ENCODE results near the gene EIF2D. TPM values are rescaled to one million over a fixed set of nuclear protein-coding genes. Genes with fewer than 3 reads are reported as not detected.

Gene EIF2D
- total and polyA plus RNA-seq, 2 of the 13 experiments (the other 11 are each of a cell fraction or from before 2014, with no cell fraction given): 45.1 to 64.9 TPM

- FAIRE-seq: no peak
- Histone ChIP-seq H3K27ac (ENCODE audit: extremely low read length, insufficient read depth, low read length) (no peak overlapping the region), H3K9me3 (ENCODE audit: low read length) (no peaks in the 10 kb centered on the region), H2AFZ (ENCODE audit: low read length) (no peak overlapping the region), H3K9ac (ENCODE audit: insufficient read depth, low read depth, low read length) (no peak overlapping the region), H3K27me3 (ENCODE audit: control insufficient read depth in 1 of 2, insufficient read depth in 2 of 2, low read length in 2 of 2) (no peaks in the 10 kb centered on the region), H3K36me3 (replicated peaks in 1 of 2; ENCODE audit: control insufficient read depth in 1 of 2, insufficient read depth in 2 of 2, low read length in 2 of 2) (no peaks in the 10 kb centered on the region), H3K4me2 (ENCODE audit: low read depth, low read length) (no peak overlapping the region), H3K79me2 (ENCODE audit: insufficient read depth, low read length) (no peaks in the 10 kb centered on the region), H3K4me3 (replicated peaks in 1 of 3; ENCODE audit: insufficient read depth in 1 of 3, low read depth in 2 of 3, low read length in 3 of 3) (no peak overlapping the region), H4K20me1 (ENCODE audit: insufficient read depth, low read length) (no peaks in the 10 kb centered on the region), H3K4me1 (ENCODE audit: insufficient read depth, low read length) (no peaks in the 10 kb centered on the region)
- in situ Hi-C loops (cut with HindIII; ENCODE audit: extremely low pct_ligation_motif_present, low pct_unique_long_range_greater_than_20kb): no loop called here
- POLR2A ChIA-PET: no interaction called here
- no peak for ATAC-seq
- CTCF ChIA-PET (ENCODE audit: low intra/inter-chr PET ratio, low total read pairs): no interaction called here
- intact Hi-C loops (cut with micrococcal nuclease; ENCODE audit: unreplicated experiment): no loop called here
- WGBS (ENCODE audit: low lambda C conversion rate): 62% methylated on average over 3 of the region's 3 CpGs
- no TSS peak for BruUV-seq (replicated peaks)
- no peak for DNase-seq (ENCODE audit: low spot score)
- no peak for TF ChIP-seq KDM5B (CRISPR knock-in tag; IDR thresholded peaks at IDR 0.05; ENCODE audit: borderline replicate concordance)
- no peak for TF ChIP-seq ZNF326 (CRISPR knock-in tag; IDR thresholded peaks at IDR 0.05; ENCODE audit: borderline replicate concordance)
- no peak for TF ChIP-seq ZNF589 (CRISPR knock-in tag; conservative IDR thresholded peaks at IDR 0.05)
- no peak for TF ChIP-seq ZNF558 (CRISPR knock-in tag; IDR thresholded peaks at IDR 0.05; ENCODE audit: borderline replicate concordance)
- no peak for TF ChIP-seq MAFG (CRISPR knock-in tag; IDR thresholded peaks at IDR 0.05)
- TF ChIP-seq SUZ12 (IDR thresholded peaks at IDR 0.05; ENCODE audit: low read depth, low read length): no peak
- TF ChIP-seq TFAP4 (IDR thresholded peaks at IDR 0.05; ENCODE audit: borderline replicate concordance, low read depth): no peak
- TF ChIP-seq DMAP1 (CRISPR knock-in tag; IDR thresholded peaks at IDR 0.05): no peak
- no peak for TF ChIP-seq SRY (CRISPR knock-in tag; IDR thresholded peaks at IDR 0.05)
- TF ChIP-seq POGK (CRISPR knock-in tag; conservative IDR thresholded peaks at IDR 0.05): no peak
- no peak for TF ChIP-seq ZBTB40 (IDR thresholded peaks at IDR 0.05)
- TF ChIP-seq ZBTB40 (CRISPR knock-in tag; IDR thresholded peaks at IDR 0.05): no peak
- no peak for TF ChIP-seq KAT8 (CRISPR knock-in tag; IDR thresholded peaks at IDR 0.05)
- TF ChIP-seq IKZF4 (CRISPR knock-in tag; IDR thresholded peaks at IDR 0.05; ENCODE audit: borderline replicate concordance, low read depth, not compliant biosample characterization): no peak
- TF ChIP-seq ZNF234 (CRISPR knock-in tag; conservative IDR thresholded peaks at IDR 0.05): no peak
- no peak for TF ChIP-seq JUN (CRISPR knock-in tag; IDR thresholded peaks at IDR 0.05)
These were observed 41.7 kb downstream of the EIF2D start for GRCh38 chr1:206570529-206570928.
